ENCODE results near the gene ANKRD6.
A peak's percentile ranks its signal among the peaks of the same experiment; 100 is the strongest.

The ANKRD6 gene

DNA sequence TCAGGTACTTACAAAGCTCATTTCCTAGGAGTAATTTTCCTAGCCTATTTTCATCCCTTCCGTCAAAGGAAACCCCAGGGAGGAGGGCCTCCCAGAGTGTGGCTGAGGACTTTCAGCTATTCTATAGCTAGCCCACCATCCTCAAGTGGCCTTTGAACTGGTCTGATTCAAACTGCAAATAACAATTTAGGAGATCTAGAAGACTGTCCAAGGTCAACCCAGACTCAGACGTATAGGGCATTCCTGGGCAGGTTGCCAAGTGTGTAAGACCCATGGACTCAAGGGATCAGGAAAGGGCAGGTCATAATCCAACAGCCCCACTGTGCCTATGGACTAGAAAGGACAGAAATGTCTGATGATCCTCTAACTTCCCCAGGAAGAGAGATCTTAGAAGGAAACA is 18.7 kb upstream of the ANKRD6 start:
- no peak for DNase-seq

DNA sequence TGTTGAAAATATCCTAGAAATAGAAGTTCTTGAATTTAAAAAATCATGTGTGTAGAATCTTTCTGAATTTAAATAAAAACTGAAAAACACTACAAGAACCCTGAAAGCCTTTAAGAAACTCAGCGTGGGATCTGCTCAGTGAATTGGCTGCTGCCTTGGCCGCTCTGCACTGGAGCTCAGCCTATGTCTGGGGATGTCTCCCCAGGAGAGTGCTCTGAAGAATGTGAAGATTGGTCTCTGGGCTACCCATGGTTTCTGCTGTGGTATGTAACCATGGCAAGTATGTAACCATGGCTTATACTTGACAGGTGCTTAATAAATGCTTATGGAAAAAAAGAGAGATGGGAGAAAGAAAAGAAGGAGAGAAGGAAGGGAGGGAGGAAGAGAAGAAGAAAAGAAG is 17.8 kb upstream of the ANKRD6 start:
- DNase-seq: no peak

- DNase-seq: no peak
Observed at GRCh38 chr6:89416796-89417195, 16.2 kb upstream of the ANKRD6 start.

DNA sequence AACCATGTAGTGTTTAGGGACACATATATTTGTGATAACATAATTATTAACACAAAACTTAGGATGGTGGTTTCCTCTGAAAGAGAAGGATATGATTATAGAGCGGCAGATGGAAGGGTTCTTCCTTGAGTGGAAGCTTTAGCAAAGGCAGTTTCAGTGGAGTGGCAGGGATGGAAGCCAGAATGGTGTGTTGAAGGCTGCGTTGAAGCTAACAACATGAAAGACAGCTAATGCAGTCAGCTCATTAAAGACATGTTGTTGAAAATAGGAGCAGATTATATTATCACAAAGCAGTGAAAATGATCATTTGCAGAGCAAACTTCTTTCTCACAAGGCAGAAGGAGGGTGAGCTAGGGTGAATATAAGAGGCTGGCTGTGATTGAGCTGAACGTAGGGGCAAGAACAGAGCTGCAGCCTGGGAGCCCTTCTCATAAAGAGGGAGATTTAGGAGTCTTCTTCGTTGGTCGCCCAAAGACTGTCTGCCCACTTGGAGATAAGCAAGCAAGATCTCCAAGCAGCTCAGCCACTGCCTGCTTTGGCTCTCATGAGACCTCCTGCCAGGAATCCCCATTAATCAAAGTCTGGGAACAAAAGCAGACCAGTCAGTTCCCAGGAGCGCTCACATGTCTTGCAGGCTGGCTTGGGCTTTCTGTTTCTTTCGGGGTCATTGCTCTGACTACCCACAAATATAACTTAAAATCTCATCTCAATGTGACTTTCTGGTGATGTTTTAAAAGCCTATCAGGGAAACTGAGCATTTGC is 2.6 kb upstream of the ANKRD6 start:
- no peak for DNase-seq

GRCh38 chr6:89433252-89434149 is 549 bp downstream of the ANKRD6 start:
- DNase-seq: no peak

DNA sequence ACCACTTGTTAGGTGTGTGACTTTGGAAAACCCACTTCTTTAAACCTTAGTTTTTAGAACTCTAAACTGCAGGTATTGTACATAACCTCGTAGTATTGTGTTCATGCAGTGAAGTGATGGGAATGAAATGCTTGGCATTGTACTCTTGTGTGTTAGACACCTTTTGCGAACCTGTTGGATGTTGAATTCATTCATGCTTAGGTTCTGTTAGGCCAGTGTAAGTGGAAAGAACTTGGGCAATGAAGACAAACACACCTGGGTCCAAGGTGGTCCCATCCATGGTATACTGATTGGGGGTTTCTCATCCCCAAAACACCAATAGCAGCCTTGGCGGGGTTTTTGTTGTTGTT is 1.2 kb downstream of the ANKRD6 start:
- DNase-seq: no peak

DNA sequence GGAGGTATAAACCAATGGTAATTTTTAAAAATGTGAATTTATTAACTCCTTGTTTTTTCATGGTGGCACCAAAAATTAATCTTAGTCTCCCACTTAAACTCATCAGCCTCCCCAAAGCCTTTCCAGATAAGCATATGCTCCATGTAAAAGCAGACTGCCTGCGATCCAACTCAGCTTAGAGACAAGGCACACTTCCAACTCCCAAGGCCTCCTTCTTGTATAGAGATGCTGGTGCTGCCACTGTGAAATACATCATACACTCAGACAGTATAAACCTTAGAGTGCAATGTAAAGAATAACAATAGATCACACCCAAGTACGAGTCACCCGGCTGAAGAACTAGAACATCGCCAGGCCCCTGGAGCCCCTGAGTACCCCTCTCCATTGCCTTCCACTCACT is 2.0 kb downstream of the ANKRD6 start:
- no peak for DNase-seq

GRCh38 chr6:89436226-89436625 is 3.3 kb downstream of the ANKRD6 start:
- no peak for DNase-seq

- no peak for DNase-seq
Observed at GRCh38 chr6:89438248-89438647, 5.3 kb downstream of the ANKRD6 start.

DNA sequence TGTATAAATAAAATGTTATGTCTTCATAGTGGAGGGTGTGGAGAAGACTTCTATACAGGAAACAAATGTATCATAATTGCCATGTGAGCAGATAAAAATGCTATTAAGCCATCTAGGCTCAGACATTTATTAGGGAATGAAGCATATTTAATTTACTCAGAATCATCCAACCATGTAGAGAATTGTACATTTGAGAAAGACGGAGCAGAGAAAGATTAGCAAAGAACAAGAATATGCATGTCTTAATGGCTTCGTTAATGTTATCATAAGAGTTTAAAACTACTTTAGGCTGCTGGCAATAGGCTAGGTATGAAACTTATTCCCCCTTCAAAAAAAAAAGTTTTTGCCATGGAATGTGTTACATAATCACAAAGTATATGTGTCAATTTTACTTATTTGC is 6.1 kb downstream of the ANKRD6 start:
- no peak for DNase-seq

DNA sequence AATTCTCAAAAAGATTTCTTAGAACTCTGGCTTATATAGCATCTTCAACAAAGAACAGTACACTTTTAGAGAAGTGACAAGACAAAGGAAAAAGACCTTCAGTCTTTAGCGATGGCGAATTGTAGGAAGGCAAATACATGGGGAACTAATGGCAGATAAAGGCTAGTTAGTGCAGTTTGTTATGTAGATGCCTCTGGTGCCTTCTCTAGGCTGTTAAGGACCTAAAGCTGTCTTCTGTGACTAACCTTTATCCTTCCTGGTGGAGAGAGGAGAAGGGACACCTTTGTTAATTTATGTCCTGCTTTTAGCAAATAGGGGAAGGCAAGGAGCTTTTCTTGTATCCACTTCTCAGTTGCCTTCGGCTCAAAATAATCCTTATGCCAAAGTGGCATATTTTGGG is 7.2 kb downstream of the ANKRD6 start:
- no peak for DNase-seq

DNA sequence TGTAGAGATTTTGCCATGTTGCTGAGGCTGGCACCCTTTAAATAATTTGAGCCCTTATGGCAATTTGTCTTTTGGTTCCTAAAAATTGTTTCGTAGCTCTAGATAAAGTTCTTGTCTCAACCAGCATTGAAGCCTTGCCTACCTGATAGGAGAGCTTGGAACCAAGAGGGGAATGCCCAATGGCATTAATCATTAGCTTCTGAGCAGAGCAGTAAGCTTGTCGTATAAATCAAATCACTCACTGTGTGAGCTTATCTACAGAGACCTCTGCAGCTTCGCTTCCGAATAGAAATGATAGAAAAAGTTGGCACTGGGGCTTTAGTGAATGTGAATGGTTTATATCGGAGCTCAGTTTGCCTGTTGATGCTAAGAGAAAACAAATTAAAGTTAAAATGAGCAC is 10.7 kb downstream of the ANKRD6 start:
- DNase-seq: no peak

GRCh38 chr6:89449193-89449592 is 16.2 kb downstream of the ANKRD6 start:
- DNase-seq: no peak

- DNase-seq: no peak
Observed at GRCh38 chr6:89452281-89452680, 19.3 kb downstream of the ANKRD6 start.

DNA sequence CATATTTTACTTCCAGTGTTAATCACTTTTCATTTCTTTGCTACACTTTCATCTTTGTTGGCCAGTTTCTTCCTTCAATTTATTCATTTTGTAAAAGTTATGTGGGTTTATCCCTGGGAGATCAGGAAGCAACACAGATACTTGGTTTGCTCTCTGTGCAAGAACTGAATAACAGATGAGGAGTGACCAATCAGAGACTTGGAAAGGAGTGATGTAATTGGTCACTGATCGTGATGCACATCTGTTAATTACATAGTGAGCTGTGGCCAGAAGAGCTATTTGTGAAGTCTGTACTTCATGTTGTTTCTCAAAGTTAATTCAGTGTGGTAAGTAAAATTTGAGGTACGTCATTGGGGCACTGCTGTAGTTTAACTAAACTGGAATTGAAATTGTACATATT is 21.3 kb downstream of the ANKRD6 start:
- no peak for DNase-seq

GRCh38 chr6:89458704-89459103 is 25.8 kb downstream of the ANKRD6 start:
- no peak for DNase-seq

GRCh38 chr6:89459501-89459900 is 26.5 kb downstream of the ANKRD6 start:
- no peak for DNase-seq

GRCh38 chr6:89460713-89461112 is 27.8 kb downstream of the ANKRD6 start:
- DNase-seq: no peak

GRCh38 chr6:89462503-89462902 is 29.6 kb downstream of the ANKRD6 start:
- DNase-seq: no peak

GRCh38 chr6:89464295-89464694 is 31.3 kb downstream of the ANKRD6 start:
- DNase-seq: no peak

GRCh38 chr6:89467437-89467836 is 34.5 kb downstream of the ANKRD6 start:
- no peak for DNase-seq

- DNase-seq: no peak
Observed at GRCh38 chr6:89468998-89469397, 36.0 kb downstream of the ANKRD6 start.

GRCh38 chr6:89471287-89471867 is 38.4 kb downstream of the ANKRD6 start:
- peak; percentile 61 for DNase-seq

DNA sequence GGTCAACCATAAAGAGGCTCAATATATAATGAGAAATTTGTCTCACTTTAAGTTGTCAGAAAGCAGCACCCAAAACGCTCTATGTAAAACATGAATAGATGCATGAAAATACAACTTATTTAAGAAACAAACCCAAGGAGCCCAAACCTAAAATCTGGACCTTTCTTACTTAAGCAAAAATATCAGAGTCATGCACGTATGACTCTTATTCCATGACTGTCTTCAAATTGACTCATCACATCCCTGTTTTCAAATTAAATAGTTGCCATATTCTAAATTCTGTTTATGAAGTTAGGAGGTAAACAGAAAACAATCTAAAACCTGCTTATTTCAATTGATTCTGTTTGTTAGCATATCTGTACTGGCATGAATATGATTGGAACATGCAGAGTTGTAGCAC is 42.1 kb downstream of the ANKRD6 start:
- no peak for DNase-seq
